Activated naive CD8-positive, alpha-beta T cell (primary cell): Measurements from ENCODE around the gene CD83.

Experiments used
- H3K27ac Mint-ChIP-seq: one replicate; pipeline ENCODE4 v1.8.0; 2021; ENCODE audit warnings: mixed read lengths
- H3K27me3 Mint-ChIP-seq: one replicate; pipeline ENCODE4 v1.8.0; 2021; ENCODE audit warnings: mixed read lengths
- H3K36me3 Mint-ChIP-seq: one replicate; pipeline ENCODE4 v1.8.0; 2021; ENCODE audit warnings: mixed read lengths
- H3K4me1 Mint-ChIP-seq: one replicate; pipeline ENCODE4 v1.8.0; 2021; ENCODE audit warnings: low read depth, mixed read lengths
- H3K4me3 Mint-ChIP-seq: one replicate; pipeline ENCODE4 v1.8.0; 2021; ENCODE audit warnings: mild to moderate bottlenecking, mixed read lengths
- H3K9me3 Mint-ChIP-seq: one replicate; pipeline ENCODE4 v1.8.0; 2021; ENCODE audit warnings: low read depth, mixed read lengths

The CD83 gene

GRCh38 chr6:14127611-14128010 lies 10.0 kb downstream of the CD83 start:
- no peaks in the 10 kb centered on the region for H3K9me3 Mint-ChIP-seq
- no peaks in the 10 kb centered on the region for H3K27me3 Mint-ChIP-seq
- H3K27ac Mint-ChIP-seq: no peak overlapping the region
- peaks cover 19% of the 10 kb centered on the region for H3K4me1 Mint-ChIP-seq
- H3K4me3 Mint-ChIP-seq: no peak overlapping the region
- H3K36me3 Mint-ChIP-seq: peaks cover 11% of the 10 kb centered on the region

DNA sequence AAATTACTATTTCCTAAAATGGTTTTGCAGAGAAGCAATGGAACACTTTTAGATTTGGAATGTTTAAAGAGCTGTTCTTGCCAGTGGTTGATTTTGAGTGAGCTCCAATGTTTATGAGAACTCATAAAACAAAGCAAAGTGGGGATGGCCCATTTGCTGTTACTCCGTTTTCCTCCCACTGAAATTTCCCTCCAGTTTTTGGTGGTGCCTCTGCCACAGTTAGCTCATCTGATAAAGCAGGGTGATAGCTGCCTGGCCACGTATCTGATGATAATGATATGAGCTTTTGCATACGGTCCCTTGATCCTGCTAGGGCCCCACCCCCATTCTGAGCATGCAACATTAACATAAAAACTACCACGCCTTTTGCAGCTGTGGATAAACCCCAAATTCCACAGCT lies 10.4 kb downstream of the CD83 start:
- Mint-ChIP-seq H3K4me3 (no peak overlapping the region), H3K27me3 (no peaks in the 10 kb centered on the region), H3K4me1 (peaks cover 17% of the 10 kb centered on the region), H3K27ac (no peak overlapping the region), H3K36me3 (peaks cover 11% of the 10 kb centered on the region), H3K9me3 (no peaks in the 10 kb centered on the region)

- H3K4me3 Mint-ChIP-seq: no peak overlapping the region
- peaks cover 9% of the 10 kb centered on the region for H3K36me3 Mint-ChIP-seq
- H3K9me3 Mint-ChIP-seq: no peaks in the 10 kb centered on the region
- H3K27me3 Mint-ChIP-seq: no peaks in the 10 kb centered on the region
- peaks cover 13% of the 10 kb centered on the region for H3K4me1 Mint-ChIP-seq
- H3K27ac Mint-ChIP-seq: no peak overlapping the region
Measured at GRCh38 chr6:14128746-14129145, 11.2 kb downstream of the CD83 start.

DNA sequence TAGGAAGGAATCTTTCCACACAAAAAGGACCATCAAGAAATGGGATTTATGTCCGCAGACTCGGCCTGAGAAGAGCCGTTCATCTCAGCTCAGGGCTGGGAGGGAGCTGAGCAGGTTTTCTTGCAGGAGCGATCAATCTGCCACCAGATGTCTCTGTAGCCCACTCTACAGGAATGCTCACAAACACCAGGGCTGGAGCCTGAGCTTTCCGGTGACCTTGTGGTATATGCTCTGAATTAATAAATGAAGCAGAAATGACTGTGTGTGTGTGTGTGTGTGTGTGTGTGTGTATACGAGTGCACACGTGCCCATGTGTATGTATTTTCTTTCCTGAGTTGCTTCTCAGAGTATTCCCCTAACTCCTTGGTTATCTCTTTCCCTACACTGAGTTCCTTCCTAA lies 12.0 kb downstream of the CD83 start:
- H3K27me3 Mint-ChIP-seq: no peaks in the 10 kb centered on the region
- H3K9me3 Mint-ChIP-seq: no peaks in the 10 kb centered on the region
- peak overlapping the region; percentile 46 for H3K27ac Mint-ChIP-seq
- no peak overlapping the region for H3K4me3 Mint-ChIP-seq
- peaks cover 11% of the 10 kb centered on the region for H3K4me1 Mint-ChIP-seq
- peaks cover 10% of the 10 kb centered on the region for H3K36me3 Mint-ChIP-seq

DNA sequence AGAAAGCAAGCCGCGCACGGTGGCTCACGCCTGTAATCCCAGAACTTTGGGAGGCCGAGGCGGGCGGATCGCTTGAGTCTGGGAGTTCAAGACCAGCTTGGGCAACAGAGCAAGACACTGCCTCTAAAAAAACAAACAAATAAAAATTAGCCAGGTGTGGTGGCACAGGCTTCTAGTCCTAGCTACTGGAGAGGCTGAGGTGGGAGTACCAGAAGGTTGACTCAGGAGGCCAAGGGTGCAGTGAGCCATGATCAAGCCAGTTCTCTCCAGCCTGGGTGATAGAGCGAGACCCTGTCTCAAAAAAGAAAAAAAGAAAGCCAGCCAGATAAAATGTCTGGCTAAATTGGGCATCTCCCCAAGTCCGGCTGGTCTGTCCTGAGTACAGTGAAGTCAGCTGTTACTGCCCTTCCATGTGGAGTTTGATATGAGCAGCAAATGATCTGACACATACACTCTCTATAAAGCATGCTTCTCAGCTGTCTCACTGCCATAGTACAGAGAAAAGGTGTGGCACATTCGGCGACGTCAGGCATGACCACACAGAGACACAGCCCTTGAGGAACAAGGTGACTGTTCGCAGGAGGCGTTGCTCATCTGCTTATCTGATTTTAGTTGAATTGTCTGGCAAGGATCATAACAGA lies 13.0 kb downstream of the CD83 start:
- Mint-ChIP-seq H3K27ac (no peak overlapping the region), H3K4me3 (no peak overlapping the region), H3K9me3 (no peaks in the 10 kb centered on the region), H3K4me1 (peaks cover 11% of the 10 kb centered on the region), H3K27me3 (no peaks in the 10 kb centered on the region), H3K36me3 (peaks cover 18% of the 10 kb centered on the region)

GRCh38 chr6:14131579-14131978 lies 14.0 kb downstream of the CD83 start:
- H3K27ac Mint-ChIP-seq: no peak overlapping the region

GRCh38 chr6:14132244-14132920 lies 14.8 kb downstream of the CD83 start:
- Mint-ChIP-seq H3K36me3 (peaks cover 25% of the 10 kb centered on the region), H3K27ac (no peak overlapping the region), H3K27me3 (no peaks in the 10 kb centered on the region), H3K4me3 (no peak overlapping the region), H3K4me1 (peaks cover 11% of the 10 kb centered on the region), H3K9me3 (no peaks in the 10 kb centered on the region)

More at GRCh38 chr6:14131579-14131978, 14.0 kb downstream of the CD83 start:
- Mint-ChIP-seq H3K27me3 (no peaks in the 10 kb centered on the region), H3K9me3 (no peaks in the 10 kb centered on the region), H3K4me3 (no peak overlapping the region), H3K4me1 (peaks cover 11% of the 10 kb centered on the region), H3K36me3 (peaks cover 25% of the 10 kb centered on the region)

DNA sequence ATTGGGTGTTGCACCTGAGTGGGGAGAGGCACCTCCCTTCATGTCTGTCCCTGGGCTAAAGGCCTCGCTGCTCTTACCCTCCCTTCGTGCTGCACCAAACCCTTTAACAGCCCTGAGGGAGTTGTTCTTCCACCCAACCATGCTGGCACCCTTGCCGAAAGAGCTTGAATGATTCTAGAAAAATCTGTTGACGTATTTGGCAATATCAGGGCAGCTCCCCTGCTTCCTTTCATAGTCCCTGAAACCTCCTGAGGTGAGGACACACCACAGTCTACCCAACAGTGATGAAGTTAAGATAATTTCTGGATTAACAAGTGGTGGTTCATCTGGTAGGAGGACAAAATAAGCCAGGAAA lies 15.3 kb downstream of the CD83 start:
- no peaks in the 10 kb centered on the region for H3K27me3 Mint-ChIP-seq
- H3K9me3 Mint-ChIP-seq: no peaks in the 10 kb centered on the region
- H3K27ac Mint-ChIP-seq: no peak overlapping the region
- no peak overlapping the region for H3K4me3 Mint-ChIP-seq
- H3K4me1 Mint-ChIP-seq: peaks cover 11% of the 10 kb centered on the region
- H3K36me3 Mint-ChIP-seq: peaks cover 25% of the 10 kb centered on the region

DNA sequence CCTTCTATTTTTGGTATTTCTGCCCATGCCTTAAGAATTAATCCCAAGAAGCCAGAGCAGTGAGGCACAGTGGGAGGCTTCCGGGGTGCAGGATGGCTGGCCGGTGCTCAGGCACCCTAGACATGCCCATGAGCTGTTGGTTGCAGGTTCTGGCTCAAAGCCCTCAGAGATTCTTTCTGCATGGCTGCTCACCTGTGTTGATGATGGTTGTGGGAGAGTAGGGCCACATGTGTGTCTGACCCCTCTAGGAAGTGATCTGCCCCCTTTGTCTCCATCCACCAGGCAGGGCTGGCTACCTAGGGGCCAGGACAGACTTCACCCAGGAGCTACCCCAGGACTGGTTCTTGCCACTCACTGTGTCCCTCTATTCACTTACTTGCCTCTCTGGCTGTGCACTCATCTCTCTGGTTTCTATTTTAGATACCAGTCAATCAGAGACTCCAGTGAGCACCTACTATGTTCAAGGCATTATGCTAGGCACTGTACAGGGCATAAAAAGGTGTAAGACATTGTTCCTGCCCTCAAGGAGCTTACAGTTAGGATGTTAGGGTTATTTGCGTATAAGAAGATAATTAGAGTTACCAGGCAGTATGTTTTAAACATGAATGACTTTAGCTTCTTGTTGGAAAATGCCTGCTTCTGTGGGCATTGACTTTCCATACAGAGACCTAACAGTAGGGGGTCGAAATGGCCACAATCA lies 16.8 kb downstream of the CD83 start:
- Mint-ChIP-seq H3K4me3 (no peak overlapping the region), H3K27ac (no peak overlapping the region), H3K27me3 (no peaks in the 10 kb centered on the region), H3K36me3 (peaks cover 25% of the 10 kb centered on the region), H3K4me1 (peaks cover 1% of the 10 kb centered on the region), H3K9me3 (no peaks in the 10 kb centered on the region)

DNA sequence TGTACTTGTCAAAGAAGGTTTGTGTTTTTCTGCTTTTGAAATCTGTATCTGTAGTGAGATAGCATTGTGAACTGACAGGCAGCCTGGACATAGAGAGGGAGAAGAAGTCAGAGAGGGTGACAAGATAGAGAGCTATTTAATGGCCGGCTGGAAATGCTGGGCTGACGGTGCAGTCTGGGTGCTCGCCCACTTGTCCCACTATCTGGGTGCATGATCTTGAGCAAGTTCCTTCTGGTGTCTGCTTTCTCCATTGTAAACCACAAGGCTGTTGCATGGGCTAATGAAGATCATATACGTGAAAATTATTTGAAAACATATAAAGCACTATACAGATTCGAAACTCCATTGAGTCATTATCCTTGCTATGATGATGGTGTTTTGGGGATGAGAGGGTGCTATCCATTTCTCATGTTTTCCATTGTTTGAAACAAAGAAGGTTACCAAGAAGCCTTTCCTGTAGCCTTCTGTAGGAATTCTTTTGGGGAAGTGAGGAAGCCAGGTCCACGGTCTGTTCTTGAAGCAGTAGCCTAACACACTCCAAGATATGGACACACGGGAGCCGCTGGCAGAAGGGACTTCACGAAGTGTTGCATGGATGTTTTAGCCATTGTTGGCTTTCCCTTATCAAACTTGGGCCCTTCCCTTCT lies 18.4 kb downstream of the CD83 start:
- H3K27me3 Mint-ChIP-seq: no peaks in the 10 kb centered on the region
- H3K4me1 Mint-ChIP-seq: no peaks in the 10 kb centered on the region
- H3K27ac Mint-ChIP-seq: no peak overlapping the region
- H3K9me3 Mint-ChIP-seq: no peaks in the 10 kb centered on the region
- no peak overlapping the region for H3K4me3 Mint-ChIP-seq
- peaks cover 22% of the 10 kb centered on the region for H3K36me3 Mint-ChIP-seq

DNA sequence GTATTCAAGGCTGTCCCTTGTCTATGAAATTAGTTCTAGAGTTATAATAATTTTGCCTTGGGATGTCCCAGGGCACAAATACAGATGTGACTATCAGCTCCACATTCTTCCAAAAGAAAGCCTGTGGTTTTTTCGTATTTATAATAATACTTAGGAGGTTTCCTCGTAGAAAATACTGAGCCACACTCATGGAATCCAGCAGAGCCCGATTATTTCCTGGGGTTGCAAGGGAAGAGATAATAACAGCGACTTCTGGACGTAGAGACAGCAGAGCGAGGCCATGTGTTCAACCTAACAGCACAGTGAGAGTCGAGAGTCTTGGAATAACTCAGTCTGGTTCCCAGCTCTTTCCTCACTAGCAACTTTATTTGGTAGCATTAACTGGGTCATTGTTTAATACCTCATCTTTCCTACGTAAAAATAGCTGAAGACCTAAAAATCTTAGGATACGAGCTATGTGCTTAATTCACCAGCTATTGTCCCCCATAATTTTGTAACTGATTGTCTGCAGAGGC lies 21.2 kb downstream of the CD83 start:
- no peaks in the 10 kb centered on the region for H3K27me3 Mint-ChIP-seq

GRCh38 chr6:14141351-14142062 lies 23.9 kb downstream of the CD83 start:
- Mint-ChIP-seq H3K27me3 (no peaks in the 10 kb centered on the region), H3K4me3 (no peak overlapping the region), H3K9me3 (no peaks in the 10 kb centered on the region), H3K27ac (no peak overlapping the region), H3K36me3 (no peaks in the 10 kb centered on the region), H3K4me1 (peaks cover 5% of the 10 kb centered on the region)

More for the DNA sequence above, 21.2 kb downstream of the CD83 start:
- H3K9me3 Mint-ChIP-seq: no peaks in the 10 kb centered on the region
- no peaks in the 10 kb centered on the region for H3K4me1 Mint-ChIP-seq
- peaks cover 15% of the 10 kb centered on the region for H3K36me3 Mint-ChIP-seq
- no peak overlapping the region for H3K4me3 Mint-ChIP-seq
- no peak overlapping the region for H3K27ac Mint-ChIP-seq

- no peaks in the 10 kb centered on the region for H3K36me3 Mint-ChIP-seq
- H3K27me3 Mint-ChIP-seq: no peaks in the 10 kb centered on the region
- peaks cover 5% of the 10 kb centered on the region for H3K4me1 Mint-ChIP-seq
- H3K27ac Mint-ChIP-seq: no peak overlapping the region
- no peak overlapping the region for H3K4me3 Mint-ChIP-seq
- H3K9me3 Mint-ChIP-seq: no peaks in the 10 kb centered on the region
Measured at GRCh38 chr6:14142063-14142450, 24.5 kb downstream of the CD83 start.

DNA sequence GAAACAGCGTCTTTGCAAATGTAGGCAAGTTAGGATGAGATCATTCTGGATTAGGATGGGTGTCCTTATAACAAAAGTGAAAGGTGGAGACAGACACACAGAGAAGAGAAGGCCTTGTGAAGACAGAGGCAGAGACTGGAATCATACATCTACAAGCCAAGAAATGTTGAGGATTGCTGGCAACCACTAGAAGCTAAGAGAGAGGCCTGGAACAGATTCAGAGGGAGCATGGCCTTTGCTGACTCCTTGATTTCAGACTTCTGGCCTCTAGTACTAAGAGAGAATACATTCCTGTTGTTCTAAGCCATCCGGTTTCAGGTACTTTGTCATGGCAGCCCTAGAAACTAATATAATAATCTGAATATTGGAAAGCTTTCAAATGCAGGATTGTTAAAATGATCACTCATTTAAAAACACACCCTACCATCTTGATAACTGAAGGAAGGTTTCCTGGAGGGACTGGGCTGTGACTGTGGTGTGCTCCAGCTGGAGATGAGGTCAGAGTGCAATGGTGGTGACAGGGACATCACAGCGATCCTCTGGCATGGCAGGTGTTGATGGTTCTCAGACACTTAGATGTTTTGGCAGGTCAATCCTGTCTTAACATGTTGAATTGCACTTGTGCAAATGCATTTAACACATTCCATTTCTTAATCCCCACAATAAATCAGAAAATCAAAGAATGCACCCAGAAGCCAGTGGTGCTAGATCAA lies 25.1 kb downstream of the CD83 start:
- Mint-ChIP-seq H3K9me3 (no peaks in the 10 kb centered on the region), H3K4me1 (peaks cover 5% of the 10 kb centered on the region), H3K36me3 (no peaks in the 10 kb centered on the region)

More for the DNA sequence above, 25.1 kb downstream of the CD83 start:
- Mint-ChIP-seq H3K4me3 (no peak overlapping the region), H3K27me3 (no peaks in the 10 kb centered on the region), H3K27ac (no peak overlapping the region)
